Hematopoietic multipotent progenitor cell treated with erythropoietin and hydrocortisone succinate and interleukin-3 and kit ligand, for 17 days (in vitro differentiated cells): ENCODE measurements around the gene CYB561D1.

ENCODE experiments used
- DNase-seq: peaks from one replicate; pipeline ENCODE4 v3.0.0-alpha.2; 2015; ENCODE audit warnings: low spot score

The CYB561D1 gene

GRCh38 chr1:109481646-109482045 is 12.2 kb upstream of the CYB561D1 start:
- DNase-seq, result no peak

DNA sequence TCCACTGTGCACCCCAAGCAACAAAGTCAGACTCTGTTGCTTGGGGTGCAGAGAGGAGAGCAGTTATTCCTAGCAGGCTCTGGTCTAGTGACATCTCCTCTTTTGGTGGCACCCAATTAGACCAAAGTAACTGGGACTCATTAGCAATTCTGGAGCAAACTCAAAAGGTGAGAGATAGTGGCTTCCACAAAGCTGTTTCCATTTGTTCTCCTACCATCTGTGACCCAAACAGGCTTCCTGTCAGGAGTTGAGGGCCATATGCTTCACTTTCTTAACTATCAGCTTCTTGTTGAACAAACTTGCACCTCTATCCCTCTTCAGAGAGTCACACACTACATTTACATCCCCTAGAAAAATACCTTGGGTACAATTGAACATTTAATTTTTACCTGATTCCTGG is 11.7 kb upstream of the CYB561D1 start:
- no peak for DNase-seq

GRCh38 chr1:109482791-109483671 is 10.9 kb upstream of the CYB561D1 start:
- no peak for DNase-seq

GRCh38 chr1:109483672-109484518 is 10.0 kb upstream of the CYB561D1 start, which contains the start of gene ATXN7L2:
TSS of gene ATXN7L2 (plus strand) at chr1:109483905. CDS start at chr1:109483954, 49 bp downstream.
- peak; percentile 87 for DNase-seq

DNA sequence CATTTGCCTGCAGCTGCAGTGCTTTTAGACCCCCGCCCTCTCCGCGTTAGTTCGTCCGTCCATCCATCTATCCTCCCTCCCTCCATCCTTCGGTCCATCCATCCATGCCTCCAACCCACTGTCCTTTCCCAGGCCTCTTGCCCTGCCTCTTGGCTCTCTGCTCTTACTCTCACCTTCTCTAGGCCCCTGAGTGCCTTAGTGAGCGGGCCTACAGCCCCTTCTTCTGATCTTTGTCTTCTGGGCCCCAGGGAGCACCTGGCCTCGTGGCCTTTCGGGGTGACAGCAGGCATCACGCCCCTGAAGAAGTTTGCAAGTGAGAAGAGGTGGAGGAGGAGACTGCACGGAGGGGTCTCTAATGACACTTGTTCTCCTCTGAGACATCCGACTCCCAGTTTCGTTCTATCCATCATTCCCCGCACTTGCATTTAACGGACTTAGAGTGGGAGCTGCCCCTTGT is 9.3 kb upstream of the CYB561D1 start:
- no peak for DNase-seq

DNA sequence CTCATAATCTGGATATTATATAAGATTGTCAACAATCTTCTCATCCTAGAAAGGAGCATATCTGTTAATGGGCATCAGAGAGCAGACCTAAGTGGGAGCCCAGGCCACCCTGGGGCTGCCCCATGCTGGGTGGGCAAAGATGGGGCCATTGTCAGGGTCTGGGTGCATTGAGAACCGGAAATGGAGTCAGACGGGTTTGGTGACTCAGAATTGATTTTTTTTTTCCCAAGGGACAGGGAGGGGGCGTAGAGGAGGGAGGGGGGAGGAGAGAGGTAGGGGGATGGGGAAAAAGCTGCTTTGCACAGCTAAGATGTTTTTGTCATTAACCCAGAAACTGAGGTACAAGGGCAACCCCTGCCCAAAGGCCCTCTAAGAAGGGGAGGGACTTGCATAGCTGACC is 8.9 kb upstream of the CYB561D1 start:
- no peak for DNase-seq

- DNase-seq, result no peak
These were observed 6.6 kb upstream of the CYB561D1 start for GRCh38 chr1:109487261-109487660.

GRCh38 chr1:109488201-109488600 is 5.7 kb upstream of the CYB561D1 start:
- DNase-seq, result no peak

- DNase-seq, result no peak
These were observed 5.2 kb upstream of the CYB561D1 start for GRCh38 chr1:109488696-109489095.

DNA sequence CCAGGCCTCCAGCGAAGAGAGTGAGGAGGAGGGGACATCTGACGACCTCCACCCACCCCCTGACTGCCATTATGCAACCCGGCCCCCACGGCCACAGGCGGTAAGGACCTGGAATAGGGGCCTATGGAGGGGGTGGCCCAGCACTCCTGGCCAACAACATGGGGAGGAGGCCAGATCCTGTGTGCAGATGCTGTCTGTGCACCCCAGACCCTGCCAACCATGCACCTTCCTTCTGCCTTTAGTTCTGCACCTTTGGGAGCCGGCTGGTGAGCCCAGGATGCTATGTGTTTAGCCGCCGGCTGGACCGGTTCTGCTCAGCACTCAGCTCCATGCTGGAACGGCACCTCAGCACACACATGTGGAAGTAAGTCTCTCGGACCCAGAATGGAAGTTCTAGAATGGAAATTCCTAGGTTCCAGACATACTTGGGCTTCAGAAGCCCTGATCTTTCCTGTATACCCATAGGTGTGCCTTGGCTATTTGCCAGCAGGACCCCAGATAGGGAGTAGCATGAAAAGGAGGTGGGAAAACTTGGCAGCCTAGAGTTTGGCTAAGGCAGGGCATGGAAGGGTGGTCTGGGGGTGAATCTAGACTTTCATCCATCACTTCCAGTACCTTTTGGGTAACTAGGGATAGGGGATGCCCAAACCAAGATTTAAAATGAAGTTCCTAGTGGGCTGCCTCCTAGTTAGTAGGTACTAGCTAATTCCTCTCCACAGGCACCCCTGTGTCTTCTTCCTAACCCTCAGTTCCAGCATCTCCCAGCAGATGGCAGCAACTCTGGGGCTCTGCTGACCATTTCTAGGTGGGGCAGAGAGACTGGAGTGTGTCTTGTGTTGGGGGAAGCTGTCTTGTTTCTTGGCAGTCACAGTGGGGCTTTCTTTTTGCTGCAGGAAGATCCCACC is 3.6 kb upstream of the CYB561D1 start:
- peak; percentile 79 for DNase-seq

GRCh38 chr1:109490934-109491302 is 3.0 kb upstream of the CYB561D1 start:
- DNase-seq, result no peak

GRCh38 chr1:109491372-109491771 is 2.5 kb upstream of the CYB561D1 start:
- no peak for DNase-seq

DNA sequence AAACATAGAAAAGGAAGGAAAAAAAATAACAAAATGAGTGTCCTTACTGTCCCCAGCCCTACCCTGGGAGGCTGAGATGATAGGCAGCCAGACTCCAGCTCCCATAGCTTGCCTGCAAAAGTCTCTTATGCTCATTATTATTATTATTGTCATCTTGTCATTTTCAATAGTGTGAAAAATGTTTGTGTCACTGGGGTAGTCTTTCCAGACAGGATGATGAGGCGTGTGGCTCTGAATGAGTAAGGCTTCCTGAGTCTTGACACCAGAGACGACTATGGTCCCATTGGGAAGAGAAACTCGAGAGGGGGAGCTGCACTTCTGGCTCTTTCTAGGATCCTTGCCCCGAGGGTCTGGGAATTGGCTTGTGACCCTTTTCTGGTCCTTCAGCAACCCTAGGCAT is 1.1 kb upstream of the CYB561D1 start:
- DNase-seq, result no peak

- no peak for DNase-seq
These were observed 667 bp upstream of the CYB561D1 start for GRCh38 chr1:109493227-109493626.

DNA sequence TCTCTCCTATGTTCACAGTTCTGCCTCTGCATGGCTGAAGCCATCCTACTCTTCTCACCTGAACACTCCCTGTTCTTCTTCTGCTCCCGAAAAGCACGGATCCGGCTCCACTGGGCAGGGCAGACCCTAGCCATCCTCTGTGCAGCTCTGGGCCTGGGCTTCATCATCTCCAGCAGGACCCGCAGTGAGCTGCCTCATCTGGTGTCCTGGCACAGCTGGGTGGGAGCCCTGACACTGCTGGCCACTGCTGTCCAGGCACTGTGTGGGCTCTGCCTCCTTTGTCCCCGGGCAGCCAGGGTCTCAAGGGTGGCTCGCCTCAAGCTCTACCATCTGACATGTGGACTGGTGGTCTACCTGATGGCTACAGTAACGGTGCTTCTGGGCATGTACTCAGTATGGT is 1.8 kb downstream of the CYB561D1 start:
- DNase-seq, result no peak

DNA sequence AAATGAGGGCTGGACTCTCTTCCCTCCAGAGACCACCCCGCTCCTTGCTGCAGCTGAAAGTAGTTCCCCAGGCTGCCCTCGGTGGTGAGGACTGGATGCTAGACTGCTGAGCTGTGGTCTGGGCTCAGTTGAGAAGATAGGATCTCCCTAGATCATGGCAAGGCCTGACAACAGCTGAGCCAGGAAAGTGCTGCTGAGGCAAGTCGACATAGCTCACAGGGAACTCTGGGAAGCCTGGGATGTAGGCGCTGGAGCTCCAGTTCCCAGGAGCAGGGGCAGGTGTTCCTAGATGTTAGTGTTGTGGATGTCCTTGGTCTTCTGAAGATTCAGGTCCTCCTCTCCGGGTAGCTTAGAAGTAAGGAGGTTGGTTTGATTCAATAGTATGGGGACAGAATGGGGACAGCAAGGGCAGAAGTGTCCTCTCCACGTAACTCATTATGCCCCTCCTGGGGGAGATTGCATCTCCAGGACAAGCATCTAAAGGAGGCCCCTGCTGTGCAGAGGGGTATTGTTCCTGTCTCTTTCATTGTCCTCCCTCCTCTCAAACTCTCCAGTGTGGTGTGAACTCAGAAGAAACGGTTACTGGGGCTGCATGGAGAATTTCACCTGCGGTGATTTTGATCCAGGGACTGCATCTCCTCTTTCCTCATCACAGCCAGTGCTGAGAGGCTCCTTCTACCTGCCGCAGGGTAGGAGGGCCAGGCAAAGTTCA is 3.7 kb downstream of the CYB561D1 start:
- DNase-seq, result no peak

DNA sequence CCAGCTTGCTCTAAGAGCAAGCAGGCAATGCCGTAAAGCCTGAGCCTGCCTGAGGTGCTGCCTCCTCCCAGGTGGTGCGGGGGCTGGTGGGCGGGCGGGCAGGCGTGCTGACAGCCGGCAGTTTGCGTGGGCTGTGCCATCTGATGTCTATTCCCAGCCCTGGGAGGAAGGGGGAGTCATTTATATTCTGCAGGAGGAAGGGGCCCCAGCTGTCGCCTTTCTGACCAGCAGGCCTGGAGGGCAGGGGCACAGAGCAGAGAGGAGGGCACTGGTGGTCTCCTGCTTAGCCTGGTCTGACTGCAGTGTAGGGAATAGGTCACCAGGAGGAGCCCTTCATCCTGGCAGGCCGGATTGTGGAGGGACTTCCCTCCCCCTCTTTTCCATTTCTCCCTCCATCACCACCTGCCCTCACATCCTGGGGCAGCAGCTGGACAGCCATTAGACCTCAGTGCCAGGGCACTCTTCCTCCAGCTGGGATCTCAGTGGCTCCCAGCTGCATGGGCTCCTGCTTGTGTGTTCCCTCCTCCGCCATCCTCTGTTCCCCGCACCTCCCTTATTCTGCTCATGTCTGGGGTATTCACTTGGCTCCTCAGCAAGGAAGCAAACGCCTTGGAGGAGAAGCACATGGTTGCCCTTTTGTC is 4.4 kb downstream of the CYB561D1 start:
- DNase-seq, result no peak

GRCh38 chr1:109499081-109499480 is 5.2 kb downstream of the CYB561D1 start:
- DNase-seq, result no peak

- peak; percentile 42 for DNase-seq
These were observed 6.0 kb downstream of the CYB561D1 start for GRCh38 chr1:109499661-109500536.

- no peak for DNase-seq
These were observed 7.1 kb downstream of the CYB561D1 start for GRCh38 chr1:109500941-109501381.
